IMR-90 (cell line): ENCODE measurements around the gene TM4SF5. TPM values are rescaled to one million over a fixed set of nuclear protein-coding genes. Genes with fewer than 3 reads are reported as not detected.
A peak's percentile ranks its signal among the peaks of the same experiment; 100 is the strongest.

Experiments used
- ATAC-seq: fragments of 200-7000 bp; cut with Tn5 transposase; 2 replicates; pipeline ENCODE4 v1.9.1; 2020; ENCODE audit warnings: low read depth, mild to moderate bottlenecking, moderate library complexity
- BruUV-seq: library from RNA; stranded (reverse); fragments of 400-500 nt; replicated peaks from 2 replicates; lab custom pipeline; 2021; lab: Mats Ljungman, UMichigan
- CTCF ChIA-PET: fragments of 300-600 bp; formaldehyde crosslinking; extraction: SDS; loops from one replicate; lab custom pipeline; 2021; ENCODE audit warnings: antibody characterized with exemption; lab: Yijun Ruan, JAX
- POLR2A ChIA-PET: fragments of 300-600 bp; sonication (Branson Sonifier 250); formaldehyde crosslinking; loops from one replicate; lab custom pipeline; 2022; ENCODE audit warnings: antibody characterized with exemption; ENCODE audit not compliant: unreplicated experiment; lab: Charles Lee
- DNase-seq: peaks from one replicate; pipeline ENCODE4 v3.0.0; 2013
- H2AFZ ChIP-seq: replicated peaks from 2 replicates; pipeline ENCODE3; 2013; ENCODE audit warnings: low read length, mild to moderate bottlenecking; ENCODE audit not compliant: poor library complexity
- H2AK5ac ChIP-seq: 2 replicates; pipeline ENCODE4 v1.6.1; 2013; ENCODE audit warnings: low read depth, low read length, inconsistent platforms
- H2AK9ac ChIP-seq: replicated peaks from 2 replicates; pipeline ENCODE3; 2013; ENCODE audit warnings: mild to moderate bottlenecking, low read depth, low read length, moderate library complexity; ENCODE audit not compliant: poor library complexity
- H2BK120ac ChIP-seq: 2 replicates; pipeline ENCODE4 v1.6.1; 2013; ENCODE audit warnings: low read depth, low read length, inconsistent platforms
- H2BK15ac ChIP-seq: 3 replicates; pipeline ENCODE4 v1.6.1; 2013; ENCODE audit warnings: low read depth, low read length, inconsistent platforms
- H2BK20ac ChIP-seq: 2 replicates; pipeline ENCODE4 v1.6.1; 2013; ENCODE audit warnings: low read depth, mild to moderate bottlenecking, inconsistent platforms, low read length, moderate library complexity
- H2BK5ac ChIP-seq: 2 replicates; pipeline ENCODE4 v1.6.1; 2013; ENCODE audit warnings: mild to moderate bottlenecking, low read depth, low read length, inconsistent platforms; ENCODE audit not compliant: poor library complexity, severe bottlenecking
- H3K14ac ChIP-seq: replicated peaks from 2 replicates; pipeline ENCODE4 v1.6.1; 2013; ENCODE audit warnings: low read depth, low read length, inconsistent platforms
- H3K18ac ChIP-seq: 2 replicates; pipeline ENCODE4 v1.6.1; 2013; ENCODE audit warnings: low read depth, low read length, control low read depth
- H3K23ac ChIP-seq: 2 replicates; pipeline ENCODE4 v1.6.1; 2013; ENCODE audit warnings: low read depth, low read length, inconsistent platforms
- H3K27ac ChIP-seq: 2 replicates; pipeline ENCODE4 v1.5.1; 2013; ENCODE audit warnings: mild to moderate bottlenecking, control low read depth, low read length; ENCODE audit not compliant: insufficient read depth
- H3K27me3 ChIP-seq: 2 replicates; pipeline ENCODE4 v1.6.1; 2013; ENCODE audit warnings: low read length; ENCODE audit not compliant: control insufficient read depth, insufficient read depth
- H3K36me3 ChIP-seq: 2 replicates; pipeline ENCODE4 v1.6.1; 2013; ENCODE audit warnings: low read length, mixed read lengths; ENCODE audit not compliant: control insufficient read depth, insufficient read depth
- H3K4ac ChIP-seq: 2 replicates; pipeline ENCODE4 v1.6.1; 2013; ENCODE audit warnings: low read depth, low read length, inconsistent platforms
- H3K4me1 ChIP-seq: 2 replicates; pipeline ENCODE4 v1.6.1; 2013; ENCODE audit warnings: low read length, mixed read lengths; ENCODE audit not compliant: control insufficient read depth, insufficient read depth
- H3K4me2 ChIP-seq: 2 replicates; pipeline ENCODE4 v1.6.1; 2013; ENCODE audit warnings: low read depth, mild to moderate bottlenecking, control low read depth, low read length, moderate library complexity
- H3K4me3 ChIP-seq: 2 replicates; pipeline ENCODE4 v1.5.1; 2013; ENCODE audit warnings: low read depth, mild to moderate bottlenecking, control low read depth, low read length, moderate library complexity; ENCODE audit not compliant: insufficient read depth
- H3K56ac ChIP-seq: 2 replicates; pipeline ENCODE4 v1.6.1; 2013; ENCODE audit warnings: low read length, inconsistent platforms; ENCODE audit not compliant: insufficient read depth; ENCODE audit errors: extremely low read depth
- H3K79me1 ChIP-seq, 2 experiments: 2 replicates each; pipeline ENCODE4 v1.6.1; 2013; ENCODE audit warnings: low read length in 2 of 2, inconsistent platforms in 1 of 2, low read depth in 1 of 2
- H3K9ac ChIP-seq: 2 replicates; pipeline ENCODE4 v1.6.1; 2013; ENCODE audit warnings: low read depth, low read length, control low read depth
- H3K9me1 ChIP-seq: 2 replicates; pipeline ENCODE4 v1.6.1; 2013; ENCODE audit warnings: low read length, inconsistent platforms; ENCODE audit not compliant: insufficient read depth
- H3K9me3 ChIP-seq: 2 replicates; pipeline ENCODE4 v1.6.1; 2013; ENCODE audit warnings: low read length; ENCODE audit not compliant: control insufficient read depth, insufficient read depth
- H4K20me1 ChIP-seq: 2 replicates; pipeline ENCODE4 v1.6.1; 2013; ENCODE audit warnings: low read length, inconsistent platforms; ENCODE audit not compliant: insufficient read depth
- H4K5ac ChIP-seq: 2 replicates; pipeline ENCODE4 v1.6.1; 2013; ENCODE audit warnings: mild to moderate bottlenecking, low read depth, low read length, control low read depth
- H4K8ac ChIP-seq, 2 experiments: 2 replicates each; pipeline ENCODE4 v1.6.1; 2013; ENCODE audit warnings: low read depth in 2 of 2, low read length in 2 of 2, control low read depth in 1 of 2, inconsistent platforms in 1 of 2
- H4K91ac ChIP-seq: 2 replicates; pipeline ENCODE4 v1.6.1; 2013; ENCODE audit warnings: low read depth, low read length, inconsistent platforms; ENCODE audit not compliant: insufficient read depth
- BHLHE40 ChIP-seq: fragments of 150-350 bp; IDR thresholded peaks from 2 replicates; pipeline ENCODE4 v1.6.1; 2016; ENCODE audit warnings: mild to moderate bottlenecking, low read depth, low read length
- ELK1 ChIP-seq: fragments of 150-350 bp; IDR thresholded peaks from 2 replicates; pipeline ENCODE4 v1.6.1; 2016; ENCODE audit warnings: low read depth, mild to moderate bottlenecking, low read length, moderate library complexity, borderline replicate concordance
- WGBS, 2 experiments: methylation state at CpG; one replicate each; pipeline versions ENCODE4 v1.1.5 to v1.1.7; 2013; ENCODE audit warnings: missing lambda C conversion rate in 2 of 2; ENCODE audit not compliant: insufficient read length in 1 of 2; ENCODE audit errors: extremely low coverage in 2 of 2; 5-methylcytosine and 5-hydroxymethylcytosine counted together
- dilution Hi-C: fragments of 300-500 bp; cut with HindIII; formaldehyde crosslinking; loops from one replicate; pipeline ENCODE4 v1.14.3; 2018; ENCODE audit warnings: low sequenced_read_pairs; ENCODE audit not compliant: unreplicated experiment
- in situ Hi-C: fragments of 300-500 bp; cut with MboI; formaldehyde crosslinking; loops from 3 replicates; pipeline ENCODE4 v1.14.3; 2019; ENCODE audit warnings: low sequenced_read_pairs, inconsistent platforms, mixed read lengths
- intact Hi-C: fragments of 100-400 bp; cut with micrococcal nuclease; formaldehyde crosslinking; loops from 2 replicates; pipeline ENCODE4 v1.10.0; 2022
- polyA plus RNA-seq, 3 experiments: library from polyadenylated mRNA; depleted of rRNA; stranded (reverse); fragments of >200 nt; gene quantifications; 2 replicates each; pipeline ENCODE4 v1.2.3, GENCODE V29; 2012; ENCODE audit warnings: low replicate concordance in 1 of 3
- total RNA-seq: library from RNA; depleted of rRNA; stranded (reverse); fragments of >200 nt; gene quantifications from 2 replicates; pipeline ENCODE4 v1.2.3, GENCODE V29; 2012

TM4SF5 gene
- total and polyA plus RNA-seq, 2 of the 4 experiments (the other 2 are of a cell fraction): not detected

- Histone ChIP-seq H3K14ac (no peak overlapping the region), H2AK9ac (no peak overlapping the region), H3K36me3 (no peaks in the 10 kb centered on the region), H4K20me1 (no peaks in the 10 kb centered on the region), H3K79me1 (no peaks in the 10 kb centered on the region), H2BK20ac (no peak overlapping the region), H3K4me1 (no peaks in the 10 kb centered on the region), H3K4me2 (no peak overlapping the region), H2BK5ac (no peak overlapping the region), H2BK120ac (no peak overlapping the region), H3K56ac (no peak overlapping the region), H3K9me3 (no peaks in the 10 kb centered on the region), H3K27me3 (peaks cover 30% of the 10 kb centered on the region), H3K9me1 (0 out of 2 replicates have a peak, but pooled peaks cover 3% of the 10 kb centered on the region), H2BK15ac (no peak overlapping the region), H3K9ac (no peak overlapping the region), H3K4ac (no peak overlapping the region), H3K23ac (no peak overlapping the region; the same call in 1 of the 2 replicates), H2AFZ (no peak overlapping the region), H2AK5ac (no peak overlapping the region), H3K18ac (no peak overlapping the region), H4K8ac (no peak overlapping the region), H3K4me3 (no peak overlapping the region), H3K27ac (no peak overlapping the region), H4K5ac (no peak overlapping the region), H4K91ac (no peak overlapping the region)
- dilution Hi-C loops (no loop called here), intact Hi-C loops (no loop called here), in situ Hi-C loops (no loop called here)
- ChIA-PET CTCF (no interaction called here), POLR2A (no interaction called here)
- ATAC-seq (no peak), DNase-seq (no peak)
- no TSS peak for BruUV-seq
- no peak for TF ChIP-seq ELK1
- TF ChIP-seq BHLHE40: 0 out of 2 replicates have a peak, but pooled peaks have one; percentile 15
- no CpG with 5 or more reads among the region's 10 CpGs for WGBS, 2 experiments
These were observed 11.9 kb upstream of the TM4SF5 start for GRCh38 chr17:4759776-4760236.
